ENCODE data around the gene KIAA1958. TPM values are rescaled to one million over a fixed set of nuclear protein-coding genes. Genes with fewer than 3 reads are reported as not detected.
A peak's percentile ranks its signal among the peaks of the same experiment; 100 is the strongest.

Gene KIAA1958
- total and polyA plus RNA-seq, 8 donors = 1.4 to 11.8 (median 5.6) TPM

DNA sequence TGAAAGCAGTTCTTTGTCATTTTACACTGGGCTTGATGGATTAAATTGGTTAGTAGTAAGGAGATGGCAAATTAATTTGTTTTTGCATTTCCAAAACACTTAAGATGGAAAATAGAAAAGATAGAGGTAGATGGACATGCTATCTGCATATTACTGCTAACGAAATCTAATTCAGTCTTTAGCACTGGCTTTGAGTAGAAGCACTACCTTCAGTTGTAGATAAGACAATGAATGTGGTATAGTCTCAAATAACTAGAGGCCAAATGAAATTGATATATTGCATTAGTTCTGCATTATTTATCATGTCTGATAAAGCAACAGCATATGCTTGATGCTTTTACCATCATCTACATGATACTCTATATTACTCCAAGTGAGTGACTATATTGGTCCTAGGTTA is 33.4 kb downstream of the KIAA1958 start:
- WGBS, 2 donors = 94 to 95% methylated on average over 1 of the region's 1 CpG
- DNase-seq = no peak
- intact Hi-C loops (cut with DNase I) = no loop called here
- H3K4me1 ChIP-seq = no peaks in the 10 kb centered on the region
- TF ChIP-seq, protein P1, sequence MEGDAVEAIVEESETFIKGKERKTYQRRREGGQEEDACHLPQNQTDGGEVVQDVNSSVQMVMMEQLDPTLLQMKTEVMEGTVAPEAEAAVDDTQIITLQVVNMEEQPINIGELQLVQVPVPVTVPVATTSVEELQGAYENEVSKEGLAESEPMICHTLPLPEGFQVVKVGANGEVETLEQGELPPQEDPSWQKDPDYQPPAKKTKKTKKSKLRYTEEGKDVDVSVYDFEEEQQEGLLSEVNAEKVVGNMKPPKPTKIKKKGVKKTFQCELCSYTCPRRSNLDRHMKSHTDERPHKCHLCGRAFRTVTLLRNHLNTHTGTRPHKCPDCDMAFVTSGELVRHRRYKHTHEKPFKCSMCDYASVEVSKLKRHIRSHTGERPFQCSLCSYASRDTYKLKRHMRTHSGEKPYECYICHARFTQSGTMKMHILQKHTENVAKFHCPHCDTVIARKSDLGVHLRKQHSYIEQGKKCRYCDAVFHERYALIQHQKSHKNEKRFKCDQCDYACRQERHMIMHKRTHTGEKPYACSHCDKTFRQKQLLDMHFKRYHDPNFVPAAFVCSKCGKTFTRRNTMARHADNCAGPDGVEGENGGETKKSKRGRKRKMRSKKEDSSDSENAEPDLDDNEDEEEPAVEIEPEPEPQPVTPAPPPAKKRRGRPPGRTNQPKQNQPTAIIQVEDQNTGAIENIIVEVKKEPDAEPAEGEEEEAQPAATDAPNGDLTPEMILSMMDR (IDR thresholded peaks at IDR 0.05) = no peak
- ATAC-seq = no peak
- H3K36me3 ChIP-seq = no peaks in the 10 kb centered on the region
- H3K27ac ChIP-seq = no peak overlapping the region
- no peaks in the 10 kb centered on the region for H3K27me3 ChIP-seq
- no peaks in the 10 kb centered on the region for H3K9me3 ChIP-seq
- no peak overlapping the region for H3K4me3 ChIP-seq
- FAIRE-seq = no peak

DNA sequence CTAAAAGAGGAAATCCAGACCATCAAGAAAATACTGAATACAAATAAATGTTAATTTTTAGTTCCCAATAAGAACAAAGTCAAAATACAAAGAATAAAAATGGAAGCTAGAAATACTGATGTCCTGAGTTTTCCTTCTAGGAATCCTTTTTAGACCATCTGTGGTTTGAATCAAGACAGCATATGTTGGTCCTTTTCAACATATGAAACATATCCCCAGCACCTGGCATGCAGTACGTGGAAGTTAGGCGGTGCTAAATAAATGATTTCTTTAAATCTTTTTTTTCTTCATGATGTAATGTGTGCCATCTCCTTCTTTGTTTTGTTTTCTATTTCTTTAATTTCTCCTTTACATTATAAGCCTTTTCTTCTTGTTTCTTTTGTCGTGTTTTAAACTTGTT is 34.0 kb downstream of the KIAA1958 start:
- no peaks in the 10 kb centered on the region for H3K9me3 ChIP-seq
- H3K4me3 ChIP-seq = no peak overlapping the region
- no peak overlapping the region for H3K27ac ChIP-seq
- no peaks in the 10 kb centered on the region for H3K4me1 ChIP-seq
- DNase-seq (no peak), FAIRE-seq (no peak), ATAC-seq (no peak)
- intact Hi-C loops (cut with DNase I) = no loop called here
- H3K27me3 ChIP-seq = no peaks in the 10 kb centered on the region
- H3K36me3 ChIP-seq = no peaks in the 10 kb centered on the region
- TF ChIP-seq, protein P1 (IDR thresholded peaks at IDR 0.05) = no peak
- WGBS, 2 donors = 62 to 83% methylated on average over 3 of the region's 3 CpGs

DNA sequence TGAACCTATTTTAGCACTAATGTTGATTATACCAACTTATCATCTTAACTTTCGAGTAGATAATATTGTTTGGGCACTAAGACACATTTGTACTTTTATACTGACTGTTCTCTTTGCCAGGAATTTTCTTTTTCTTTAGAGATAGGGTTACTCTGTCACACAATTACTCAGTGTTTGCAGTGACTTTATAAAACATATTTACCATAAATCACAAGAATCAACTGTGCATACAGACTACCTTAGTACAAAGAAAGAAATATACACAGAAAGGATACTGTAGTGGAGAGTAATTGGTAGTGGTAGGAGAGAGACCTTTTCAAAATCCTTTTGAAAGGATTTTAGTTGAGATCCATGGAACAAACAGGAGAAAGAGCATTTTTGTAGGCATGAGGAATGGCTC is 40.3 kb downstream of the KIAA1958 start:
- intact Hi-C loops (cut with DNase I) = no loop called here
- no peak for DNase-seq
- Histone ChIP-seq H3K36me3 (no peaks in the 10 kb centered on the region), H3K4me3 (no peak overlapping the region), H3K4me1 (peaks cover 0 to 24% (median 5%) of the 10 kb centered on the region in 3 donors), H3K27me3 (no peaks in the 10 kb centered on the region), H3K9me3 (no peaks in the 10 kb centered on the region), H3K27ac (peak overlapping the region in 2 of 4 donors; percentile 3 to 31)
- TF ChIP-seq, protein P1 (IDR thresholded peaks at IDR 0.05) = no peak
- no peak for FAIRE-seq
- ATAC-seq = peak in 3 of 4 donors; percentile 59 to 74 (median 60)
- 13 to 23% methylated on average over 1 of the region's 1 CpG for WGBS, 2 donors

DNA sequence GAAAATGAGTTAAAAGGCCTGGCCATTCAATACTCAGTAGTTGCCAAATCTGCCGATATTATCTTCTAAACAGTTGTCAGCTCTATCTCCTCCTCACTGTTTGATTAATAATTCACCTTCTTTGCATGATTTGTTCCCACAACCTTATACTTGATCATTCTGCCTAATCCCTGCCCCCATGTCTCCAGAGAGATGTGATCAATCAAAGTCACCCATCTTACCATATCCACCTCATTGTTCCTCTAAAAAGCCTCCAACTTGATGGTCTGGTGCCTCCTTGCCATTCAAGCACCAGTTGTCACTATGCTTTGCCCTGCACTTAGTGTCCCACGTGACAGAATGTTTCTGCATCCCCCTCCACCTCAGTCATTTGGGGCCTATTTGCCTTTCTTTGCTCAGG is 41.3 kb downstream of the KIAA1958 start:
- Histone ChIP-seq H3K4me3 (no peak overlapping the region), H3K27me3 (no peaks in the 10 kb centered on the region), H3K9me3 (no peaks in the 10 kb centered on the region), H3K27ac (no peak overlapping the region), H3K4me1 (peaks cover 0 to 29% (median 5%) of the 10 kb centered on the region in 3 donors), H3K36me3 (no peaks in the 10 kb centered on the region)
- ATAC-seq (no peak), FAIRE-seq (no peak), DNase-seq (no peak)
- TF ChIP-seq, protein P1 (IDR thresholded peaks at IDR 0.05) = no peak
- WGBS, 2 donors = 46 to 55% methylated on average over 2 of the region's 2 CpGs
- intact Hi-C loops (cut with DNase I) = no loop called here

DNA sequence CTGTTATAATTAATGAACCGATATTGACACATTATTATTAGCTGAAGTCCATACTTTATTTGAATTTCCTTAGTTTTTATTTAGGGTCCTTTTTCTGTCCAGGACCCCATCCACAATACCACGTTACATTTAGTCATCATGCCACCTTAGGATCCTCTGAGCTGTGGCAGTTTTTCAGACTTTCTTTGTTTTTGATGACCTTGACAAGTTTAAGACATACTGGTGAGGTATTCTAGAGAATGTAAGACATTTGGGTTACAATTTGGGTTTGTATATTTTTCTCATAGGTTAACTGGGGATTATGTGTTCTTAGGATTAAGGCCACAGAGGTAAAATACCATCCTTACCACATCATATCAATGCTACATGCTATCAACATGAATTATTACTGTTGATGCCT is 42.7 kb downstream of the KIAA1958 start:
- DNase-seq (no peak), ATAC-seq (no peak), FAIRE-seq (no peak)
- no peak overlapping the region for H3K4me3 ChIP-seq
- no peaks in the 10 kb centered on the region for H3K36me3 ChIP-seq
- H3K27me3 ChIP-seq = no peaks in the 10 kb centered on the region
- intact Hi-C loops (cut with DNase I) = no loop called here
- no peak overlapping the region for H3K27ac ChIP-seq
- H3K4me1 ChIP-seq = peaks cover 0 to 29% (median 5%) of the 10 kb centered on the region in 3 donors
- no peaks in the 10 kb centered on the region for H3K9me3 ChIP-seq
- TF ChIP-seq, protein P1 (IDR thresholded peaks at IDR 0.05) = no peak
- 71 to 79% methylated on average over 2 of the region's 2 CpGs for WGBS, 2 donors
